ENCODE results near the gene SNAP29.

DNA sequence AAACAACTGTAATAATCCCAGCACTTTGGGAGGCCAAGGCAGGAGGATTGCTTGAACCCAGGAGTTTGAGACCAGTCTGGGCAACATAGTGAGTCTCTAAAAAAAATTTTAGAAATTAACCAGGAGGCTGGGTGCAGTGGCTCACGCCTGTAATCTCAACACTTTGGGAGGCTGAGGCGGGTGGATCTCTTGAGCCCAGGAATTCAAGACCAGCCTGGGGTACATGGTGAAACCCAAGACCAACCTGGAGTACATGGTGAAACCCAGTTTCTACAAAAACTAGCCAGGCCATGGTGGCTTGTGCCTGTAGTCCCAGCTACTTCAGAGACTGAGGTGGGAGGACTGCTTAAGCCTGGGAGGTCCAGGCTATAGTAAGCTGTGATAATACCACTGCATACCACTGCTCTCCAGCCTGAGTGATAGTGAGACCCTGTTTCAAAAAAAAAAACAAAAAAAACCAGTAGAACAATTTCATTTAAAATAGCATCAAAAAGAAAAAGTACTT, 11.4 kb upstream of the SNAP29 start:
- TF ChIP-seq, protein P1, sequence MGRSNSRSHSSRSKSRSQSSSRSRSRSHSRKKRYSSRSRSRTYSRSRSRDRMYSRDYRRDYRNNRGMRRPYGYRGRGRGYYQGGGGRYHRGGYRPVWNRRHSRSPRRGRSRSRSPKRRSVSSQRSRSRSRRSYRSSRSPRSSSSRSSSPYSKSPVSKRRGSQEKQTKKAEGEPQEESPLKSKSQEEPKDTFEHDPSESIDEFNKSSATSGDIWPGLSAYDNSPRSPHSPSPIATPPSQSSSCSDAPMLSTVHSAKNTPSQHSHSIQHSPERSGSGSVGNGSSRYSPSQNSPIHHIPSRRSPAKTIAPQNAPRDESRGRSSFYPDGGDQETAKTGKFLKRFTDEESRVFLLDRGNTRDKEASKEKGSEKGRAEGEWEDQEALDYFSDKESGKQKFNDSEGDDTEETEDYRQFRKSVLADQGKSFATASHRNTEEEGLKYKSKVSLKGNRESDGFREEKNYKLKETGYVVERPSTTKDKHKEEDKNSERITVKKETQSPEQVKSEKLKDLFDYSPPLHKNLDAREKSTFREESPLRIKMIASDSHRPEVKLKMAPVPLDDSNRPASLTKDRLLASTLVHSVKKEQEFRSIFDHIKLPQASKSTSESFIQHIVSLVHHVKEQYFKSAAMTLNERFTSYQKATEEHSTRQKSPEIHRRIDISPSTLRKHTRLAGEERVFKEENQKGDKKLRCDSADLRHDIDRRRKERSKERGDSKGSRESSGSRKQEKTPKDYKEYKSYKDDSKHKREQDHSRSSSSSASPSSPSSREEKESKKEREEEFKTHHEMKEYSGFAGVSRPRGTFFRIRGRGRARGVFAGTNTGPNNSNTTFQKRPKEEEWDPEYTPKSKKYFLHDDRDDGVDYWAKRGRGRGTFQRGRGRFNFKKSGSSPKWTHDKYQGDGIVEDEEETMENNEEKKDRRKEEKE (IDR thresholded peaks at IDR 0.05; ENCODE audit: borderline replicate concordance in 1 of 2, control insufficient read depth in 1 of 2, low read depth in 2 of 2, low read length in 1 of 2): no peak
- no peak for TF ChIP-seq BRF1 (IDR thresholded peaks at IDR 0.05; ENCODE audit: borderline replicate concordance, extremely low read depth, insufficient read length)
- no peak for TF ChIP-seq ARHGAP35 (IDR thresholded peaks at IDR 0.05; ENCODE audit: partially characterized antibody)
- TF ChIP-seq POLR2AphosphoS5 (IDR thresholded peaks at IDR 0.05; ENCODE audit: control insufficient read depth, insufficient read depth, low read depth, low read length): no peak
- TF ChIP-seq, protein P2, sequence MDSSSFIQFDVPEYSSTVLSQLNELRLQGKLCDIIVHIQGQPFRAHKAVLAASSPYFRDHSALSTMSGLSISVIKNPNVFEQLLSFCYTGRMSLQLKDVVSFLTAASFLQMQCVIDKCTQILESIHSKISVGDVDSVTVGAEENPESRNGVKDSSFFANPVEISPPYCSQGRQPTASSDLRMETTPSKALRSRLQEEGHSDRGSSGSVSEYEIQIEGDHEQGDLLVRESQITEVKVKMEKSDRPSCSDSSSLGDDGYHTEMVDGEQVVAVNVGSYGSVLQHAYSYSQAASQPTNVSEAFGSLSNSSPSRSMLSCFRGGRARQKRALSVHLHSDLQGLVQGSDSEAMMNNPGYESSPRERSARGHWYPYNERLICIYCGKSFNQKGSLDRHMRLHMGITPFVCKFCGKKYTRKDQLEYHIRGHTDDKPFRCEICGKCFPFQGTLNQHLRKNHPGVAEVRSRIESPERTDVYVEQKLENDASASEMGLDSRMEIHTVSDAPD (CRISPR knock-in tag; IDR thresholded peaks at IDR 0.05): no peak
- TF ChIP-seq, protein P3, sequence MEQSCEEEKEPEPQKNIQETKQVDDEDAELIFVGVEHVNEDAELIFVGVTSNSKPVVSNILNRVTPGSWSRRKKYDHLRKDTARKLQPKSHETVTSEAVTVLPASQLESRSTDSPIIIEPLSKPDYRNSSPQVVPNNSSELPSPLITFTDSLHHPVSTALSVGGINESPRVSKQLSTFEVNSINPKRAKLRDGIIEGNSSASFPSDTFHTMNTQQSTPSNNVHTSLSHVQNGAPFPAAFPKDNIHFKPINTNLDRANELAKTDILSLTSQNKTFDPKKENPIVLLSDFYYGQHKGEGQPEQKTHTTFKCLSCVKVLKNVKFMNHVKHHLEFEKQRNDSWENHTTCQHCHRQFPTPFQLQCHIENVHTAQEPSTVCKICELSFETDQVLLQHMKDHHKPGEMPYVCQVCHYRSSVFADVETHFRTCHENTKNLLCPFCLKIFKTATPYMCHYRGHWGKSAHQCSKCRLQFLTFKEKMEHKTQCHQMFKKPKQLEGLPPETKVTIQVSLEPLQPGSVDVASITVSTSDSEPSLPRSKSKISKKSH (CRISPR knock-in tag; IDR thresholded peaks at IDR 0.05): no peak
- TF ChIP-seq CREM (IDR thresholded peaks at IDR 0.05; ENCODE audit: low read depth): no peak
- TF ChIP-seq, protein P4, sequence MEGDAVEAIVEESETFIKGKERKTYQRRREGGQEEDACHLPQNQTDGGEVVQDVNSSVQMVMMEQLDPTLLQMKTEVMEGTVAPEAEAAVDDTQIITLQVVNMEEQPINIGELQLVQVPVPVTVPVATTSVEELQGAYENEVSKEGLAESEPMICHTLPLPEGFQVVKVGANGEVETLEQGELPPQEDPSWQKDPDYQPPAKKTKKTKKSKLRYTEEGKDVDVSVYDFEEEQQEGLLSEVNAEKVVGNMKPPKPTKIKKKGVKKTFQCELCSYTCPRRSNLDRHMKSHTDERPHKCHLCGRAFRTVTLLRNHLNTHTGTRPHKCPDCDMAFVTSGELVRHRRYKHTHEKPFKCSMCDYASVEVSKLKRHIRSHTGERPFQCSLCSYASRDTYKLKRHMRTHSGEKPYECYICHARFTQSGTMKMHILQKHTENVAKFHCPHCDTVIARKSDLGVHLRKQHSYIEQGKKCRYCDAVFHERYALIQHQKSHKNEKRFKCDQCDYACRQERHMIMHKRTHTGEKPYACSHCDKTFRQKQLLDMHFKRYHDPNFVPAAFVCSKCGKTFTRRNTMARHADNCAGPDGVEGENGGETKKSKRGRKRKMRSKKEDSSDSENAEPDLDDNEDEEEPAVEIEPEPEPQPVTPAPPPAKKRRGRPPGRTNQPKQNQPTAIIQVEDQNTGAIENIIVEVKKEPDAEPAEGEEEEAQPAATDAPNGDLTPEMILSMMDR (IDR thresholded peaks at IDR 0.05 in 2 of 3, conservative IDR thresholded peaks at IDR 0.05 in 1 of 3; ENCODE audit: insufficient read depth in 2 of 3, low read depth in 1 of 3, low read length in 3 of 3): no peak
- no peak for TF ChIP-seq SMARCA5 (IDR thresholded peaks at IDR 0.05)
- no peak for TF ChIP-seq EZH2 (IDR thresholded peaks at IDR 0.05; ENCODE audit: borderline replicate concordance, low read depth, low read length)
- no peak for TF ChIP-seq MTF1 (CRISPR knock-in tag; IDR thresholded peaks at IDR 0.05; ENCODE audit: borderline replicate concordance)
- TF ChIP-seq ELF4 (CRISPR knock-in tag; IDR thresholded peaks at IDR 0.05): no peak
- no peak for TF ChIP-seq RBM34 (IDR thresholded peaks at IDR 0.05; ENCODE audit: borderline replicate concordance, insufficient read depth, low read length)
- no peak for TF ChIP-seq ZNF175 (CRISPR knock-in tag; IDR thresholded peaks at IDR 0.05; ENCODE audit: low read depth)
